ENCODE results near the gene CCDC39. TPM values are rescaled to one million over a fixed set of nuclear protein-coding genes. Genes with fewer than 3 reads are reported as not detected.

Gene CCDC39
- total and polyA plus RNA-seq, 11 donors, result not detected

- Histone ChIP-seq H3K27me3 (peaks cover 0 to 6% (median 0%) of the 10 kb centered on the region in 9 donors), H3K36me3 (peaks cover 0 to 4% (median 0%) of the 10 kb centered on the region in 9 donors), H3K9me3 (no peaks in the 10 kb centered on the region), H3K4me3 (no peak overlapping the region), H3K4me1 (no peaks in the 10 kb centered on the region), H3K27ac (no peak overlapping the region)
- no peak for TF ChIP-seq POLR2A (IDR thresholded peaks at IDR 0.05)
- TF ChIP-seq, protein P1, sequence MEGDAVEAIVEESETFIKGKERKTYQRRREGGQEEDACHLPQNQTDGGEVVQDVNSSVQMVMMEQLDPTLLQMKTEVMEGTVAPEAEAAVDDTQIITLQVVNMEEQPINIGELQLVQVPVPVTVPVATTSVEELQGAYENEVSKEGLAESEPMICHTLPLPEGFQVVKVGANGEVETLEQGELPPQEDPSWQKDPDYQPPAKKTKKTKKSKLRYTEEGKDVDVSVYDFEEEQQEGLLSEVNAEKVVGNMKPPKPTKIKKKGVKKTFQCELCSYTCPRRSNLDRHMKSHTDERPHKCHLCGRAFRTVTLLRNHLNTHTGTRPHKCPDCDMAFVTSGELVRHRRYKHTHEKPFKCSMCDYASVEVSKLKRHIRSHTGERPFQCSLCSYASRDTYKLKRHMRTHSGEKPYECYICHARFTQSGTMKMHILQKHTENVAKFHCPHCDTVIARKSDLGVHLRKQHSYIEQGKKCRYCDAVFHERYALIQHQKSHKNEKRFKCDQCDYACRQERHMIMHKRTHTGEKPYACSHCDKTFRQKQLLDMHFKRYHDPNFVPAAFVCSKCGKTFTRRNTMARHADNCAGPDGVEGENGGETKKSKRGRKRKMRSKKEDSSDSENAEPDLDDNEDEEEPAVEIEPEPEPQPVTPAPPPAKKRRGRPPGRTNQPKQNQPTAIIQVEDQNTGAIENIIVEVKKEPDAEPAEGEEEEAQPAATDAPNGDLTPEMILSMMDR (IDR thresholded peaks at IDR 0.05), result no peak
- DNase-seq (no peak), ATAC-seq (no peak)
- 85 to 93% (median 88%) methylated on average over 3 of the region's 3 CpGs for WGBS, 4 donors
- intact Hi-C loops (cut with DNase I), result no loop called here
These were observed 48.0 kb downstream of the CCDC39 start for GRCh38 chr3:180631317-180631716.

DNA sequence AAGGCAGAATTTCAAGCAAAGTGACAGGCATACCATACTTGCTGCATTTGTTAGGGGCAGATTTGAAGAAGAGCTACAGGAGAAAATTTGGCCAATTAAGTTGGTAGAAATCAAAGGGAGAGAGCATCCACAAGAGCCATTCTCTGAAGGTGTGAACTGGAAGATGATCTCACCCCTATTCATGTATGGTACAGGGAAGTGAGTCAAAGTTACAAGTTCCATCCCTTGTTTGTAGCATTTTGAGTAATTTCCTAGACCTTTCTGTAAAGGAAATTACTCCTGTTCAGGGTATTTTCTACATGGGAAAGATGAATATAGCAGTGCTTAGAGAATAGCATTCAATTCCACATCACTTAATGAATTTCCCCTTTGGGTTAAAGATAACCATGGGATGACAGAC lies 48.9 kb downstream of the CCDC39 start:
- intact Hi-C loops (cut with DNase I), result no loop called here
- no peaks in the 10 kb centered on the region for H3K4me1 ChIP-seq
- ATAC-seq (no peak), DNase-seq (no peak)
- peaks cover 0 to 7% (median 0%) of the 10 kb centered on the region in 9 donors for H3K36me3 ChIP-seq
- no peaks in the 10 kb centered on the region for H3K9me3 ChIP-seq
- TF ChIP-seq, protein P1 (IDR thresholded peaks at IDR 0.05), result no peak
- no peak for TF ChIP-seq POLR2A (IDR thresholded peaks at IDR 0.05)
- H3K27ac ChIP-seq, result no peak overlapping the region
- H3K4me3 ChIP-seq, result no peak overlapping the region
- H3K27me3 ChIP-seq, result peaks cover 0 to 6% (median 0%) of the 10 kb centered on the region in 9 donors

- peaks cover 0 to 4% (median 0%) of the 10 kb centered on the region in 9 donors for H3K27me3 ChIP-seq
- H3K9me3 ChIP-seq, result no peaks in the 10 kb centered on the region
- peaks cover 0 to 7% (median 0%) of the 10 kb centered on the region in 9 donors for H3K36me3 ChIP-seq
- H3K4me1 ChIP-seq, result no peaks in the 10 kb centered on the region
- no peak for TF ChIP-seq POLR2A (IDR thresholded peaks at IDR 0.05)
- TF ChIP-seq, protein P1 (IDR thresholded peaks at IDR 0.05), result no peak
- no peak for DNase-seq
- no peak for ATAC-seq
- no peak overlapping the region for H3K4me3 ChIP-seq
- no peak overlapping the region for H3K27ac ChIP-seq
- intact Hi-C loops (cut with DNase I), result no loop called here
- 60 to 94% (median 90%) methylated on average over 2 of the region's 2 CpGs for WGBS, 4 donors
These were observed 52.4 kb downstream of the CCDC39 start for GRCh38 chr3:180626844-180627243.

GRCh38 chr3:180624714-180625113 lies 54.6 kb downstream of the CCDC39 start:
- no peak for TF ChIP-seq POLR2A (IDR thresholded peaks at IDR 0.05)
- TF ChIP-seq, protein P1 (IDR thresholded peaks at IDR 0.05), result no peak
- no peak overlapping the region for H3K27ac ChIP-seq
- DNase-seq (no peak), ATAC-seq (no peak)
- H3K4me3 ChIP-seq, result no peak overlapping the region
- intact Hi-C loops (cut with DNase I), result no loop called here
- 87 to 95% (median 93%) methylated on average over 2 of the region's 2 CpGs for WGBS, 4 donors
- no peaks in the 10 kb centered on the region for H3K27me3 ChIP-seq
- H3K4me1 ChIP-seq, result no peaks in the 10 kb centered on the region
- no peaks in the 10 kb centered on the region for H3K9me3 ChIP-seq
- H3K36me3 ChIP-seq, result peaks cover 0 to 7% (median 0%) of the 10 kb centered on the region in 9 donors

Data from heart left ventricle (tissue), 16 donors.